ENCODE measurements around the gene ZNF791. TPM values are rescaled to one million over a fixed set of nuclear protein-coding genes. Genes with fewer than 3 reads are reported as not detected.

Gene ZNF791
- total RNA-seq, 6 donors from 2014 or later = 12.6 to 29.3 (median 21.9) TPM

GRCh38 chr19:12667731-12668302 is 57.1 kb downstream of the ZNF791 start:
- DNase-seq (no peak), ATAC-seq (ENCODE audit: low FRiP score in 2 of 2) (no peak)
- Histone ChIP-seq H3K36me3 (peaks cover 0 to 29% (median 15%) of the 10 kb centered on the region in 4 donors), H3K9me3 (no peaks in the 10 kb centered on the region), H3K4me1 (peaks cover 40 to 66% (median 44%) of the 10 kb centered on the region in 4 donors), H3K4me3 (peak overlapping the region in 2 of 4 donors; percentile 54 to 94), H3K27me3 (no peaks in the 10 kb centered on the region), H3K27ac (peak overlapping the region in 1 of 4 donors; percentile 11)
- TF ChIP-seq CTCF (IDR thresholded peaks at IDR 0.05) (no peak), EP300 (IDR thresholded peaks at IDR 0.05) (no peak), POLR2AphosphoS5 (IDR thresholded peaks at IDR 0.05) (no peak), POLR2A (IDR thresholded peaks at IDR 0.05) (no peak)
- 64 to 79% methylated on average over 3 to 4 of the region's 4 CpGs for WGBS, 2 donors

GRCh38 chr19:12668346-12668745 is 57.6 kb downstream of the ZNF791 start:
- Histone ChIP-seq H3K27me3 (no peaks in the 10 kb centered on the region), H3K9me3 (no peaks in the 10 kb centered on the region), H3K27ac (peak overlapping the region; percentile 93 to 97 (median 94)), H3K4me3 (peak overlapping the region; percentile 54 to 95 (median 82)), H3K36me3 (peaks cover 0 to 29% (median 13%) of the 10 kb centered on the region in 4 donors), H3K4me1 (peaks cover 40 to 66% (median 44%) of the 10 kb centered on the region in 4 donors)
- no peak for DNase-seq
- TF ChIP-seq POLR2A (IDR thresholded peaks at IDR 0.05) (no peak), CTCF (IDR thresholded peaks at IDR 0.05) (no peak), EP300 (IDR thresholded peaks at IDR 0.05) (no peak), POLR2AphosphoS5 (IDR thresholded peaks at IDR 0.05) (no peak)
- WGBS, 2 donors = 67 to 78% methylated on average over 7 to 8 of the region's 8 CpGs
- no peak for ATAC-seq (ENCODE audit: low FRiP score in 2 of 2)

GRCh38 chr19:12668932-12669269 is 58.2 kb downstream of the ZNF791 start:
- WGBS, 2 donors = 1% methylated on average over 12 to 24 of the region's 24 CpGs
- ATAC-seq (ENCODE audit: low FRiP score in 2 of 2) = peak; percentile 4 to 57

GRCh38 chr19:12669270-12670158 is 58.8 kb downstream of the ZNF791 start:
- WGBS, 2 donors = 0% methylated on average over 27 to 56 of the region's 64 CpGs
- H3K36me3 ChIP-seq = peaks cover 9 to 29% (median 19%) of the 10 kb centered on the region in 4 donors
- no peaks in the 10 kb centered on the region for H3K9me3 ChIP-seq
- peaks cover 40 to 62% (median 44%) of the 10 kb centered on the region in 4 donors for H3K4me1 ChIP-seq
- ATAC-seq (ENCODE audit: low FRiP score in 2 of 2) (peak; percentile 78 to 84), DNase-seq (peak; percentile 85 to 86)
- peak overlapping the region; percentile 93 to 97 (median 94) for H3K27ac ChIP-seq
- TF ChIP-seq EP300 (IDR thresholded peaks at IDR 0.05) (no peak), POLR2A (IDR thresholded peaks at IDR 0.05) (peak in 2 of 4 donors; percentile 28 to 64), CTCF (IDR thresholded peaks at IDR 0.05) (no peak), POLR2AphosphoS5 (IDR thresholded peaks at IDR 0.05) (peak; percentile 65 to 79)
- H3K4me3 ChIP-seq = peak overlapping the region; percentile 54 to 98 (median 94)
- no peaks in the 10 kb centered on the region for H3K27me3 ChIP-seq

More at GRCh38 chr19:12668932-12669269, 58.2 kb downstream of the ZNF791 start:
- Histone ChIP-seq H3K27ac (peak overlapping the region; percentile 93 to 97 (median 94)), H3K27me3 (no peaks in the 10 kb centered on the region), H3K36me3 (peaks cover 3 to 29% (median 13%) of the 10 kb centered on the region in 4 donors), H3K4me3 (peak overlapping the region; percentile 54 to 95 (median 82)), H3K9me3 (no peaks in the 10 kb centered on the region), H3K4me1 (peaks cover 40 to 66% (median 44%) of the 10 kb centered on the region in 4 donors)
- TF ChIP-seq POLR2A (IDR thresholded peaks at IDR 0.05) (no peak), POLR2AphosphoS5 (IDR thresholded peaks at IDR 0.05) (no peak), EP300 (IDR thresholded peaks at IDR 0.05) (no peak), CTCF (IDR thresholded peaks at IDR 0.05) (no peak)
- DNase-seq = peak in 1 of 2 donors; percentile 66

All from upper lobe of left lung (tissue), 6 donors.